ENCODE data around the gene UNK. TPM values are rescaled to one million over a fixed set of nuclear protein-coding genes. Genes with fewer than 3 reads are reported as not detected.

UNK gene
- total and polyA plus RNA-seq, 2 donors (not counting 1 experiment from before 2014, with no cell fraction given): 15.0 to 15.2 TPM

GRCh38 chr17:75823257-75824041, 38.8 kb downstream of the UNK start:
- Histone ChIP-seq H3K27ac (ENCODE audit: insufficient read depth, low read length) (no peak overlapping the region), H2AFZ (ENCODE audit: low read length) (no peak overlapping the region), H4K20me1 (ENCODE audit: control insufficient read depth, extremely low read depth, insufficient read depth, low read length) (no peaks in the 10 kb centered on the region), H3K9me3 (ENCODE audit: control insufficient read depth, insufficient read depth, low read depth, low read length) (no peaks in the 10 kb centered on the region), H3K4me2 (ENCODE audit: extremely low read depth, insufficient read depth, low read length) (no peak overlapping the region), H3K9ac (ENCODE audit: insufficient read depth, low read length) (no peak overlapping the region), H3K4me3 (replicated peaks in 1 of 4; ENCODE audit: control extremely low read depth in 1 of 4, insufficient read depth in 1 of 4, low read depth in 3 of 4, low read length in 4 of 4) (no peak overlapping the region), H3K4me1 (ENCODE audit: control insufficient read depth, extremely low read depth, insufficient read depth, low read length) (no peaks in the 10 kb centered on the region), H3K79me2 (ENCODE audit: control insufficient read depth, insufficient read depth, low read length) (no peaks in the 10 kb centered on the region), H3K27me3 (ENCODE audit: control insufficient read depth, insufficient read depth, low read length) (no peaks in the 10 kb centered on the region), H3K36me3 (ENCODE audit: control insufficient read depth, insufficient read depth, low read length) (peaks cover 16% of the 10 kb centered on the region)
- TF ChIP-seq CTCF (conservative IDR thresholded peaks at IDR 0.05 in 1 of 2, IDR thresholded peaks at IDR 0.05 in 1 of 2; ENCODE audit: low read depth in 1 of 2, low read length in 2 of 2): no peak
- TF ChIP-seq EZH2 (IDR thresholded peaks at IDR 0.05; ENCODE audit: low read length, missing control alignments): no peak
- no peak for DNase-seq (ENCODE audit: low read depth in 2 of 2)

GRCh38 chr17:75824050-75824552, 39.5 kb downstream of the UNK start:
- H3K9ac ChIP-seq (ENCODE audit: insufficient read depth, low read length): no peak overlapping the region
- H3K4me2 ChIP-seq (ENCODE audit: extremely low read depth, insufficient read depth, low read length): no peak overlapping the region
- no peak overlapping the region for H3K4me3 ChIP-seq (replicated peaks in 1 of 4; ENCODE audit: control extremely low read depth in 1 of 4, insufficient read depth in 1 of 4, low read depth in 3 of 4, low read length in 4 of 4)
- H3K27ac ChIP-seq (ENCODE audit: insufficient read depth, low read length): no peak overlapping the region
- H3K79me2 ChIP-seq (ENCODE audit: control insufficient read depth, insufficient read depth, low read length): no peaks in the 10 kb centered on the region
- TF ChIP-seq CTCF (conservative IDR thresholded peaks at IDR 0.05 in 1 of 2, IDR thresholded peaks at IDR 0.05 in 1 of 2; ENCODE audit: low read depth in 1 of 2, low read length in 2 of 2): no peak
- no peak for TF ChIP-seq EZH2 (IDR thresholded peaks at IDR 0.05; ENCODE audit: low read length, missing control alignments)
- H3K36me3 ChIP-seq (ENCODE audit: control insufficient read depth, insufficient read depth, low read length): peaks cover 16% of the 10 kb centered on the region
- no peaks in the 10 kb centered on the region for H3K4me1 ChIP-seq (ENCODE audit: control insufficient read depth, extremely low read depth, insufficient read depth, low read length)
- no peaks in the 10 kb centered on the region for H4K20me1 ChIP-seq (ENCODE audit: control insufficient read depth, extremely low read depth, insufficient read depth, low read length)
- no peak overlapping the region for H2AFZ ChIP-seq (ENCODE audit: low read length)
- no peak for DNase-seq (ENCODE audit: low read depth in 2 of 2)
- no peaks in the 10 kb centered on the region for H3K9me3 ChIP-seq (ENCODE audit: control insufficient read depth, insufficient read depth, low read depth, low read length)
- no peaks in the 10 kb centered on the region for H3K27me3 ChIP-seq (ENCODE audit: control insufficient read depth, insufficient read depth, low read length)

GRCh38 chr17:75824666-75825065, 40.1 kb downstream of the UNK start:
- Histone ChIP-seq H3K9ac (ENCODE audit: insufficient read depth, low read length) (no peak overlapping the region), H4K20me1 (ENCODE audit: control insufficient read depth, extremely low read depth, insufficient read depth, low read length) (no peaks in the 10 kb centered on the region), H3K79me2 (ENCODE audit: control insufficient read depth, insufficient read depth, low read length) (no peaks in the 10 kb centered on the region), H3K27me3 (ENCODE audit: control insufficient read depth, insufficient read depth, low read length) (no peaks in the 10 kb centered on the region), H3K36me3 (ENCODE audit: control insufficient read depth, insufficient read depth, low read length) (peaks cover 13% of the 10 kb centered on the region), H3K27ac (ENCODE audit: insufficient read depth, low read length) (no peak overlapping the region), H2AFZ (ENCODE audit: low read length) (no peak overlapping the region), H3K4me2 (ENCODE audit: extremely low read depth, insufficient read depth, low read length) (no peak overlapping the region), H3K4me1 (ENCODE audit: control insufficient read depth, extremely low read depth, insufficient read depth, low read length) (no peaks in the 10 kb centered on the region), H3K4me3 (replicated peaks in 1 of 4; ENCODE audit: control extremely low read depth in 1 of 4, insufficient read depth in 1 of 4, low read depth in 3 of 4, low read length in 4 of 4) (no peak overlapping the region), H3K9me3 (ENCODE audit: control insufficient read depth, insufficient read depth, low read depth, low read length) (no peaks in the 10 kb centered on the region)
- TF ChIP-seq EZH2 (IDR thresholded peaks at IDR 0.05; ENCODE audit: low read length, missing control alignments) (no peak), CTCF (conservative IDR thresholded peaks at IDR 0.05 in 1 of 2, IDR thresholded peaks at IDR 0.05 in 1 of 2; ENCODE audit: low read depth in 1 of 2, low read length in 2 of 2) (no peak)
- DNase-seq (ENCODE audit: low read depth in 2 of 2): no peak
